ENCODE data around the gene DBNL.

DNA sequence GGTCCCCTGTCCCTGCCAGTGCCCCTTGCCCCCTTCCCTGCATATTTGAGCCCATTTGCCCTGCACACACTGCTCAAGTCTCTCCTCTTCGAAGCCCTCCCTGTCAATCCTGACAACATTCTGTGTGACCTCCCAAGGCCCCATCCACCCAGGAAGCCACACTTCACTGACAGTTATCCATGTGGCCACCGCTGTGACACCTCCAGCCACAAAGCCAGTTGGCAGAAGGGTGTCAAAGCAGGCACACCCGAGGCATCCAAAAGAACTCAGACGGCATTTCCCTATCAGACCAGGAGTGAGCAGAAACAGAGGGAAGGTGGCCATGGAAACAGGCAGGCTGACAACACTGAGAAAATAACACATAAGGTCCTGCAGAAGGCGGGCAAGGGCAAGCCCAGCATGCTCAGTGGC, 33.2 kb downstream of the DBNL start:
- TF ChIP-seq, protein P1, sequence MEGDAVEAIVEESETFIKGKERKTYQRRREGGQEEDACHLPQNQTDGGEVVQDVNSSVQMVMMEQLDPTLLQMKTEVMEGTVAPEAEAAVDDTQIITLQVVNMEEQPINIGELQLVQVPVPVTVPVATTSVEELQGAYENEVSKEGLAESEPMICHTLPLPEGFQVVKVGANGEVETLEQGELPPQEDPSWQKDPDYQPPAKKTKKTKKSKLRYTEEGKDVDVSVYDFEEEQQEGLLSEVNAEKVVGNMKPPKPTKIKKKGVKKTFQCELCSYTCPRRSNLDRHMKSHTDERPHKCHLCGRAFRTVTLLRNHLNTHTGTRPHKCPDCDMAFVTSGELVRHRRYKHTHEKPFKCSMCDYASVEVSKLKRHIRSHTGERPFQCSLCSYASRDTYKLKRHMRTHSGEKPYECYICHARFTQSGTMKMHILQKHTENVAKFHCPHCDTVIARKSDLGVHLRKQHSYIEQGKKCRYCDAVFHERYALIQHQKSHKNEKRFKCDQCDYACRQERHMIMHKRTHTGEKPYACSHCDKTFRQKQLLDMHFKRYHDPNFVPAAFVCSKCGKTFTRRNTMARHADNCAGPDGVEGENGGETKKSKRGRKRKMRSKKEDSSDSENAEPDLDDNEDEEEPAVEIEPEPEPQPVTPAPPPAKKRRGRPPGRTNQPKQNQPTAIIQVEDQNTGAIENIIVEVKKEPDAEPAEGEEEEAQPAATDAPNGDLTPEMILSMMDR (IDR thresholded peaks at IDR 0.05), result no peak
- TF ChIP-seq POLR2AphosphoS5 (IDR thresholded peaks at IDR 0.05; ENCODE audit: low read depth, low read length) (no peak), SIN3A (IDR thresholded peaks at IDR 0.05; ENCODE audit: borderline replicate concordance, insufficient read depth, low read depth, low read length) (no peak)
